COR-L47 (cell line): ENCODE data around the gene RACK1.

Source experiments
- DNase-seq: peaks from one replicate; lab custom pipeline; 2025; lab: John Stamatoyannopoulos, UW

The RACK1 gene

DNA sequence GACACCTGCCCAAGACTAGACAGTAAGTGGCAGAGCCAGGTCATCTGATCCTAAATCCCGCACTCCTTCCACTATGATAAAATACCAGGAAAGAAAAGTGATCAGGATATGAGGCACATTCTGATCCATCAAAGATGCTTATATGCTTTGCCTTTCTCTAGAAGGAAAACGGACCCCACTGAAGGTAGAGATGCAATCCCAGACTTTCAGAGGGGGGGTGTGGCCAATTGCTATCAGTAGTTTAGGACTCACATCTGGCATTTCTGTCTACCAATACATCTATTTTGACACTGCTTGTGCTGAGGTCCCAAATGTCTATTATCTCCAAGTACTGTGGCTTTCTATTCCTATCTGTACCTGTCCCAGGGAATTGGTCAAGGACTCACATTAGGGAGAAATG is 15.6 kb upstream of the RACK1 start:
- no peak for DNase-seq

- no peak for DNase-seq
Observed at GRCh38 chr5:181258576-181258975, 14.9 kb upstream of the RACK1 start.

- DNase-seq: no peak
Observed at GRCh38 chr5:181255836-181256578, 12.3 kb upstream of the RACK1 start.

GRCh38 chr5:181255276-181255675 is 11.6 kb upstream of the RACK1 start:
- no peak for DNase-seq

DNA sequence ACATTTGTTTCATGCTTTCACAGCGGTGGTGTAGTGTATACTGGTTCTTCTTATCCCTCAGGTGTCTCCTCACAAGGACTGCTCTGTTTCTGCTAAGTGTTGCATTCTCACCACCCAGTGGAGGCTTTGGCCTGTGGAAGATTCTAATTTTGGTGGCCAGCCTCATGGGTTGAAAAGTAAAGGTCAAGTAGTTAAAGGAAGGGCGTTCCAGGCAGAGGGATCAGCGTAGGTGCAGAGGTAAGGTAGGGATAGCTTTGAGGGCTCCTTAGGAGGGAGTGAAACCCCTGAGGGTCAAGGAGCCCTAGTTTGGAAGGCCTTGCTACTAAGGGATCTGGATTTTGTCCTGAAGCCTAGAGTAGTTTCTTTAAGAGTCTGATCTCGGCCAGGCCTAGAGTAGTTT is 4.6 kb upstream of the RACK1 start:
- no peak for DNase-seq

DNA sequence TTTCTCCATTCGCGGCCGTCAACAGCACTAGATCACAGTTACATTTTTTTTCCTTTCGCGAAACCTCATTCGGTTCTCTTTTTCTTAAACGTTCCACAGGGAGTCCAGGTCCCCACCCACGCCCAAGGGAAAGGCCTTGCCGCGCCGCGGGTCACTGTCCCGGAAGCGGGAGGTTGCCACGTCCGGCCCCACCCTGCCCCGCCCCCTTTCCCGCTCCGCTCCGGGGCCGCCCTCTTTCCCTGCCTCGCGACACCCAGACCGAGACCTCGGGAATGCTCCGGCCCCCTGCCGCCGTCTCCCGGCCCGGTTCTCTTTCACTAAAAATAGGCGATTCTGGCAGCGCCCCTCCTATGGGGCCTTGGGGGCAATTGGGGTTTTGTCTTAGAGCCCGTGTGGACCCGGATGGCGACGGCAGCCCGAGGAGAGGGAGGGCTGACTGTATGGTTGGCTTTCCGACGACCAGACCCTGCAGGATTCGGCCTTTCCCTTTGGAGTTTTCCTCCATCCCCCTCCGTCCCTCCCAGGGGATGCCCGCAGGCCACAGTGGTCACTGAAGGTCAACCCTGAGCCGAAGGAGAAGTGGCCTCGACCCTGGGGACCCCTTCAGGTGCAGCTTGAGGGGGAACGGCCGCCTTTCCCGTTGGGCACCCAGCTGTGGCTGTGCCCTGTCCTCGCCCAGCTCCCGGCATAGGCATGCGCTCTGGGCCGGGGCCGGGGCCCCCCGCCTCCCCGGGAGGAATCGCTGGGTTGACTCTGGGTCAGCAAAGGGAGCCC is 2.8 kb upstream of the RACK1 start:
- DNase-seq: no peak

DNA sequence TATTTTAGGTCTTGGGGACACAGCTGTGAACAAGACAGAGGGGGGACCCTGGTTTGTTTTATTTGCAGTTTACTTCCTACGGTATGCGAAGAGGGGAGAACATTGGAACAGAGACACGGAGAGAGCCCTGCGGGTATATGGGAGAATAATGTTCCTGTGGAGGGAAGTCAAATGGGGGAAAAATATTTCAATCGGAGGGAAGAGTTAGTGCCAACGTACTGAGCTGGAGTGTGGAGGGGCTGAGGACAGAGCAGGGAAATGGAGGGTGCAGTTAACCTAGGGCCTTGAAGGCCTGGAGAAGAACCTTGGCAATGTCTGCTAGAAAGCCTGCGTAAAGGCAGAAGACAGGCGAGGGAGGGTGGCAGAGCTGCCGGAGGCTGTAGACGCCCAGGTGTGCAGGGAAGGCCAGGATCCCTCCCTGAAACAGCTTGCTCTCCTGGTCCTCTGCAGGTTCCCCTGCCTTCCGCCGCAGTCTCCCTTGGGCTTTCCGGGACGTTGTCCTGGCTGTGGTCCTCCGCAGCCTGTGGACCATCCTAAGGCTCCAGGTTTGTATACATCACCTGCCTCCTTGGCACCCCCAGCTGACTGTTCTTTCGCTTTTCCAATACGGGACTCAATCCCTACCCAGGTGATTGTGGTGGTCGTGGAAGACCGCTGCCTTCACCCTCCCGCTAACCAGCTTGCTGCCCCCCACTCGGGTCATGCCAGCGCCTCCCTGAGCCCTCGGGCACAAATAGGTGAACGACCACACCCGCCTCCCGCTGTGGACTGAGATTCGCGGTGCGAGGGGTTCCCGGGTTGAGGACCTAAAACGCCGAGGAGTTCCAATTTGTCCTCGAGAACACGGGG is 1.9 kb upstream of the RACK1 start:
- DNase-seq: no peak

GRCh38 chr5:181243018-181243563 is 615 bp downstream of the RACK1 start:
- DNase-seq: no peak

- DNase-seq: no peak
Observed at GRCh38 chr5:181242031-181242451, 1.7 kb downstream of the RACK1 start.

GRCh38 chr5:181241393-181241975 is 2.2 kb downstream of the RACK1 start:
- DNase-seq: no peak

DNA sequence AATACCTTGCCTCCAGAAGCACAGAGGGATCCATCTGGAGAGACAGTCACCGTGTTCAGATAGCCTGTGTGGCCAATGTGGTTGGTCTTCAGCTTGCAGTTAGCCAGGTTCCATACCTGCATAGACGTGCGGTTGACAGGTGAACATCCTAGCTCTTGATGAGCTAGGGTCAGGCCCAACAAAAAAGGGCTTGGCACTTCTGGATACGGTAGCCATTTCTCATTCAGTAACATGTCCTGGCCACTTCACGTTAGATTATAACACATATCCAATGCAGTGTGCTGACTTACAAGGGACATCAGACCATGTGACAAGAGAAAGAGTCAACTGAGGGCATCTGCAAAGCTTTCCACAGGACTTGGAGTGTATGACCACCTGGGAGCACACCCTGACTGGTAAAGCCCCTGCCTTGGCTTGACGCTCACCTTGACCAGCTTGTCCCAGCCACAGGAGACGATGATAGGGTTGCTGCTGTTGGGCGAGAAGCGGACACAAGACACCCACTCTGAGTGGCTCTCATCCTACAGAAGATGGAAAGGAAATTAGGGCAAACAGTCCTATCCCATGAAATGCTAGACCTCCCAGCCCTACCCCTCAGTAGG is 4.5 kb downstream of the RACK1 start:
- DNase-seq: no peak

- no peak for DNase-seq
Observed at GRCh38 chr5:181237729-181238385, 5.8 kb downstream of the RACK1 start.

- no peak for DNase-seq
Observed at GRCh38 chr5:181236954-181237641, 6.6 kb downstream of the RACK1 start.

- no peak for DNase-seq
Observed at GRCh38 chr5:181236471-181236870, 7.2 kb downstream of the RACK1 start.

- no peak for DNase-seq
Observed at GRCh38 chr5:181235689-181236366, 7.9 kb downstream of the RACK1 start.

DNA sequence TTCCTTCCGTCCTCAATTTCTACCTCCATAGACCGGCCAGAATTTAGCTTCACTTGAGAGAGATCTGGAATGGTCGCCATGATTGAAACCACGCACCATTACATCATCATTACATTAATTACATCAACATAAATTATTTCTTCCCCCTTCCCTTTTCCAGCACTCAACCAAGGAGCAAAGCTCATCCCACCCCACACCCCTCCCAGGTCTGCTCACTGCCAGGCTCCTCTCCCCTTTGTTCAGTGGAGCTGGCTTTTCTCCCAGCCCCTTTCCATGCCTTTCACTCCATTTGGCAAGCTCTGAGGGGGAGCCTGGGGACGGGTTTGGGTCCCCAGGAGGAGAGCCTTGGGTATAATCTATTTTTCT is 8.4 kb downstream of the RACK1 start:
- no peak for DNase-seq

DNA sequence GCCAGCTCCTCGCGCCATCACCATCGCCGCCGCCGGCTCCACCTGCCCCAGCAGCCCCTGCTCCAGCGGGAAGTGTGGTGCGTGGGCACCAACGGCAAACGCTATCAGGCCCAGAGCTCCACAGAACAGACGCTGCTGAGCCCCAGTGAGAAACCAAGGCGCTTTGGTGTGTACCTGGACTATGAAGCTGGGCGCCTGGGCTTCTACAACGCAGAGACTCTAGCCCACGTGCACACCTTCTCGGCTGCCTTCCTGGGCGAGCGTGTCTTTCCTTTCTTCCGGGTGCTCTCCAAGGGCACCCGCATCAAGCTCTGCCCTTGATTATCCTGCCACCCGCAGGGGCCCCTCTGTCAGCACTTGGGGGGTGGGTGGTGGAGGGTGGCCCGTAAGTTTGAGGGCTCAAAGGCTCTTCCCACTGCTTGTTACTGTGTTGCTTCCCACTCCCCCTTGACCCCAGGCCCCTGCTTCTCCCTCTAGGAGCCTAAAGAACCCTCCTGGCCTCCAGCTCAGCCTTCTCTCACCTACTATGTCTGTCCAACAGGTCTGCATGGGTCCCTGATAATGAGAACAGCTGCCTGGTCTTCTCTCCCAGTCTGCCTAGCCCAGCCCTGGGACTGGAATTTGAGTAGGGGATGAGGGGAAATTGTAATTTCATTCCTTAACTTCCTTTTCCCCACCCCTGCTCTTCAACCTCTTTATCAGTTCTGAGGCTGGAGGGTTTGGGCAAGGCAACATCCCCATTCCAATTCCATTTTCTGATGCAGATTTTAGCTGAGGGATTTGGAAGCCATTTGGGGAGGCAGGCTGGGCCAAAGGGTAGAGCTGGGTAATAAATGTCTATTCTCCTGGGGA is 9.0 kb downstream of the RACK1 start:
- no peak for DNase-seq

GRCh38 chr5:181233801-181234454 is 9.8 kb downstream of the RACK1 start:
- no peak for DNase-seq
